D341Med (cell line): Measurements from ENCODE around the gene MDM4.

Source experiments
- DNase-seq: peaks from one replicate; pipeline ENCODE4 v3.0.0; 2012; ENCODE audit warnings: low spot score

Gene MDM4

DNA sequence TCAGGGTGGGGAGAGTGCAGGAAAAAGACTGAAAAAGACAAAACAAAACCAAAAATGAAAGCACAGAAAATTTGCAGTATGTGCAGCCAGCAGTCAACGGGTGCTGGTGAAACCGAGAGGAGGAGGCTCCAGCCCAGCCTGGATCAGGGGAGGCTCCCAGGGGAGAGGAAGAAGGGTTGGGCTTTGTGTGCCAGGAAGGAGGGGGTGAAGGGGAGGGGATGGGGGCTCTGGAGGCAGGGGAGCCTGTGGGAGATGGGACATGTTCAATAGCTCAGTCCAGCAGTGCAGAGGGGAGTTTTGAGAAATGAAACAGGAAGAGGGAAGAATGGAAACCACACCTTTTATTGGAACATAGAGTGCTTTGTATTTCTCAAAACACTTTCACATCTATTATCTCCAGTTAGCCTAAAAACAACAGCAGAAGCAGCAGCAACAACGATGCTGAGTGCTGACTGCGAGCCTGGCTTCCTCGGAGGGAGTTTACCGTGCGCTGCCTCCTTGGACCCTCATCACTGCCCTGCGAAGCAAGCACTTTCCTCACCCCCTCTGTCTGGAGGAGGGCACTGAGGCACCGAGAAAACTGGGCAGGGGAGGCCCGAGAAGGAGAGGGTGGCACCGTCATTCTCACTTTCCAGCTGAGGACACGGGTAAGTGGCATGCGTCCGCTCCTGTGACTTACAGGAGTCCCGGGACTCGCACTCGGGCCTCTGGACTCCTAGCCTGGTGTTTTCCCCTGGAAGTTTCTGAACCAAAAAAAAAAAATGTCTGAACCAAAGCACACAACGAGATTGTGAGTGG lies 62.9 kb downstream of the MDM4 start:
- DNase-seq, result peak; percentile 75

DNA sequence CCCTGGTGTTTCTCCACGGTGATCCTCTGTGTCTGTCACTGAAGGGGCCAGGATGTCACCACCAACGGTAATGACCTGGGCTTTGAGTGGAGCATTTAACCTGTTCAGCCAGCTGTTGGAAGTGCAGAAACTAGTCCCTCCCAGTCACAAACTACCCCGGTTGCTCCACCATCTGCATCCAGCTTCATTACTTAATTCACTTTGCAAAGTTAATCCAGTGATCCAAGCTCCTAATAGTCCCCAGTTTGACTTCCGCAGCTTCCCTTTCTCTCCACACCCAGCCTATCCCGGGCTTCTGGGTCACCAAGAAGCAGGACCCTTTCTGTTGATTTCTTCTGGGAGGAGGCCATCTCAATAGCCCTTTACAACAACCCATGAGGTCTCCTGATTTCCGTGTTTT lies 63.5 kb downstream of the MDM4 start:
- DNase-seq, result peak; percentile 52

DNA sequence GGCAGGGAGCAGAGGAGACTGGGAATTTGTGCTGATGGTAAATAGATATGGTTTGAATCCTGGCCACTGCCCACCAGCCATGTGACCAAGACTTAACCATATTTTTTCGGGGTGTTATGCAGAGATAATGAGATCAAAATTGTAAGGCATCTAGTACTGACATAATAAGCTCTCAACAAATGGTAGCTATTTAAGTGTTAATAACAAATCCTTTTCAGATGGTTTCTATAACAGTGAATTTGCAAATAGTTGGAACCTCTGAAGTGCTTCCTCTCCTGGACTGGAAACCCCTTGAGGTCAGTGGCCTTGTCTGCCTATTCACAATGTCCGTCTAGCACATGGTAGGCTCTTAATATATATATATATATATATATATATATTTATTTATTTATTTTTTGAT lies 64.7 kb downstream of the MDM4 start:
- DNase-seq, result no peak

DNA sequence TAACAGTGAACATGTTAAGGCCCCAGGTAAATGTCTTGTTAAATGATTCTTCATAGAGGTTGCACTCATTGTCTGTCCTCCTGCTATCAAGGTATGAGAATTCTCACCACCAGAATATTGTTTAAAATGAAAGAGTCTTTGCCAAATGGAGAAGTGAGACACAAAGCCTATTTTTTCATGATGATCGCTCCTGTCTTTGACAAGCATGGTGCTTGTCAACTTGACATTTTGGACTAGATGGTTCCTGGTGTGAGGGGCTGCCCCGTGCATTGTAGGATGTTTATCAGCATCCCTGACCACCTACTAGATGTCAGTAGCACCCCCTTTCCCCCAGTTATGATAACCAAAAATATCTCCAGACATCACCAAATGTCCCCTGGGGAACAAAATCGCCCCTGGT lies 65.6 kb downstream of the MDM4 start:
- no peak for DNase-seq

DNA sequence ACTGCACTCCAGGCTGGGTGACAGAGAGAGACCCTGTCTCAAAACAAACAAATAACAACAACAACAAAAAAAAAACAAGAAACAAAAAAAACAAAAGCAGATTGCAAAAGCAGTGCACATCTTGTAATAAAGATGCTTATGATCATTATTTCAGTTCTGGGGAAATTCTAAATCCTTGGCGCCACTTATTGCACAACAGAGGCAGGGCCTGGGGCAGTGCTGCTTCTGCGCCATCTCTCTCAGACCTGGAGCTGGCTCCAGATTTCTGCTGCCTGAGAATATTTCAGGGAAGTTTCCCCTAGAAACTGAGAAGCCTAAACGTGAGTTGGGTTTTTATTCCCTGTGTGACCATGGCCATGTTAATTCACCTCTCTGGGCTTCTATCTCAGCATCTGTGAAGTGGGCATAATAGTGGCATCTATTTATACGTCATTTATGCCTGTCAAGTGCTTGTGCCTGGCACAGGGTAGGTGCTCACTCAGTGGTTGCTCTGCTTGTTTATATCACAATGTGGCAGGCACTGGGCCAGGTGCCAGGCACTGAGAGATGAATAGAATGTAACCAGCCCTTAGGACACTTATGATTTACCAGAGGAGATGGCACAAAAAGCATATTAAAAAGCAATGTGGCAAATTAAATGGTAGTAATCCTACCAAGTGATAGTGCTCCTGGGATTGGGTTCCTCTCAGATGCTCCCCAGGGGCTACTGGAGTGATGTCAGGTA lies 67.9 kb downstream of the MDM4 start:
- no peak for DNase-seq

DNA sequence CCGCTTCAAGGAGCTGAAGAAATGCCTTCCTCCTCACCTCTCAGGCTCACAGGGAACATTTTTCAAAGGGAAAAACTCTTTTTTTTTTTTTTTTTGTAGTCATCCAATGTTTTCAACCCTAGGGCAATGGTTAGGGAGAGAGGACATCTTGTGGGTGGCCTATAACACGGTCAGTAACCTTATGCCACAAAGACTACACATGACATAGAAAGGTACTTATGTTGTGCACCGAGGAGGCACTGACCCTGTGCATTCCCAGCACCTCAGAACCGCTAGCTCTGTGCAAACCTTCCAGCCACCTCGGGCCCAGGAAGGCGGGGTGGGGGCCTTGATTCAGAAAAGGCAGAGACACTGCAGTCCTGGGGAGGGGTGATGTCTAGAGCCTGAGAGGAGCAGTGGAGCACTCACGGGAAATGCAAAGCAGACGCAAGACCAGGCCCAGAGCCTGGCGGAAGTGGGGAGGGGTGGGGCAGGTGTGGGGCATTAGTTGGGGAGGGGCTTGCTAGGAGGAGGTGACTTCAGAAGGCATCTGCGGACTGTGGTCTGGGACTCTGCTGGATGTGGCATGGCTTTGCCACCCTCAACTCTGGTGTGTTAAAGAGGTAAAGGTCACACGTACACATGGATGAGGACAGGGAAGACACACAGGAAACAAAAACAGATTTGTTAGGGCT lies 68.6 kb downstream of the MDM4 start:
- DNase-seq, result peak; percentile 20

DNA sequence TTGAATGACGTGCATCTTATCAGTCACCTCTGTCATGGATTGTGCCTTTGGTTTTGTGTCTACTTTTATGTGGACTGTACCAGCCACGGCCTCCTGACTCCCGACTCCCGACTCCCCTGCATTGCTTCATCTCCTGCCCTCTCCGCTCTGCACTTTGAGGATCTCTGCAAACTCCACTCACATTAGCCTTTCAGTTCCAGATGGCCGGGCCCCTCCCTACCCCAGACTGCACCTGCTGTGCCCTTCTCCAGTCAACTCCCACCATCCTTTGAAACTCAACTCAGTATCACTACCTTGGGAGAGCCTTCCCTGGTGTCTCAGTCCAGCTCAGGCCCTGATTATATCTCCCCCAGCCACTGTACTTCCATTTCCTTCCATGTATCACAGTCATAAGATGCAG lies 71.4 kb downstream of the MDM4 start:
- DNase-seq, result peak; percentile 18

DNA sequence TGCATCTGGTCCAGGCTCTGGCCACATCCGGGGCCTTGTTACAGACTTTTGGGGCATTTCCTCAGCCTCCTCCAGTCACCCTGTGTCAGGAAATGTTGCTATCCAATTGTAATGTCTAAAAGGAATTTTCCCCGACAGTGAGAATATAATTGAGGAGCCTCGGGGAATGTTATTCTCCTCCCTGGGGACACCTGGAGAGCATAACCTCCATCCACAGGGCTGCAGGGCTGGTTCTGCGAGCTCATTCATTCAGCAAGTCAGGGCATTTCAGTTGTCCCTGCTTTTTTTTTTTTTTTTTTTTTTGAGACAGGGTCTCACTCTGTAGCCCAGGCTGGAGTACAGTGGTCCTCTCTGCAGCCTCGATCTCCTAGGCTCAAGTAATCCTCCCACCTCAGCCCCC lies 72.6 kb downstream of the MDM4 start:
- DNase-seq, result no peak

DNA sequence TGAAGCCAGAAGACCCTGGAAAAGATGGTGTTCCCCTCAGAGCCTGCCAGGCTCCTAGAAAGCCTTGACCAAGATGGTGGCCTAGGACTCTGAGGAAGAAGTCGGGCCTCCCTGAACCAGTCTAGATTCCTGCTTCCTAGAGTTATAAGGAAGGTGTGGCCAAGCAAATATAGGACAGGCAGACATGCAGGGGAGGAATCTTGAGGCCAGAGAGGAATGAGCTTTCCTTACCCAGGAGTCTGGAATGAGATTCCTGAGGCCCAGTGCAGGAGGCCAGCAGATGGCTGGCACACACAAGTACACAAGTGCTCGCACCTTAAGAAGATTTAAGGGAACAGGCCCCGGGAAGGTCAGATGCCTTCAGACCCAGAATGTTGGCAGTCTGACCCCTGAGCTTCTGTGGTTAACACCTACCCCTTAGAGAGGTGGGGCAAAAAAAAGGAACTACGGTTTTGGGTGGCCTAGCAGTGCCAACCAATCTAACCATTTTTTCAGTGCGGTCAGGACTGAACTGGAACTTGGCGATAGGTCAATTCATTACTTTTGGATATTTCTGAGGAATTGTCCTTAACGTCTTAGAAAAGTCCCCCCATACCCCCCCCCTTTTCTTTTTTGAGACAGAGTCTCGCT lies 73.3 kb downstream of the MDM4 start:
- DNase-seq, result no peak

DNA sequence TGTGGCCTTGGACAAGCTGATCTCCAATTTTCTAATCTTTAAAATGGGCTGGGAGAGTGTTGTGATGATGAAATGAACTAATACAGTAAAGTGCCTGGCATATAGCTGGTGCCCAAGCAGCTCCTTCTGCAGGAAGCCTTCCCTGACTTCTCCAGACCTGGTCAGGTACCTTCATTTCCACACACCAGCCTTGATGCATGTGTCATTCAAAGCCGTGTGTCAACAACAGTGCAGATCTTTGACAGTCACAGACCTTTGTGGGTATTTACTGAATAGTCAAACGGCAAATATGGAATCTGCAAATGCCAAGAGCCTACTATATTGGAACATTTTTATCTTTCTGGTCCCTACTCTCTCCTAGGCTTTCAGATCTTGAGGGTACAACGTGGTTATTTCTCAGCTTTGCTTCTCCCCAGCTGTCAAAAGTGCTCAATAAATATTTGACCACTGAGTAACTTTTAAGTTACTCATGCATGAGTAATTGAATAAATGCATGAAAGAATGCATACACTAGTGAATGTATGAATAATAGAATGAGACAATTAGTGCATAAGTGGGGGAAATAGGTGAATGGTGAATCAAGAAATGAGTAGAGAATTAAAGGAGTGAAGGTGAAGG lies 75.4 kb downstream of the MDM4 start:
- DNase-seq, result no peak

DNA sequence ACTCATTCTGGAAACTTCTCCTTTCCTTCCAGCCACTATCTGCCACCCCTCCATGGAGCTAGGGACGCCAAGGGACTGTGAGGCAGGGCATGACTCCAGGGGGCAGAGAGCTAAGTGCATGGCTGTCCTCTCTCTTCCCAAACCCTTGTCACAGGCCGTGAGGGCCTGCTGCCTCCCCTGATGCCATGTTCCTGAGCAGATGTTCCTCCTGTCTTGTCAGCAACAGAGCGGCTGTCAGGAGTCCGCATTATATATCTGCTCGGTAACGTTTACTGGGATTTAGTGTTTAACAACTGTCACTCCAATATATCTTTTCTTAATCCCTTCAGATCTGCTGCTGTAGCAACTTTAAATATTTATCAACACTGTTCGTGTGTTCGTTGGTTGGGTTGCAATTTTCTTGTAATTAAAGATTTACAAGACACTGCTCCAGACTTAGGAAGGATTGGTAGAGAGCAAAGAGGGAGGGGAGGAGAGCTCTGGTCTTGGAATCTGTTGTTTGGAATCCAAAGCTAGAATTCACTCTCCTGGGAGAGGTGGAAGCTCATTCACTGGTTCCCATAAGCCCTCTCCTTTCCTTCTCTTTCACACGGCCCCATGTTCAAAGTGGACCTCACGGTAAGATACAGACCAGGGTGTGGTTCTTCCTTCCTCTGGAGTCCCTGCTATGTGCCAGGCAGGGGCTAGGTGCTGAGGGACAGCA lies 76.2 kb downstream of the MDM4 start:
- peak; percentile 78 for DNase-seq

DNA sequence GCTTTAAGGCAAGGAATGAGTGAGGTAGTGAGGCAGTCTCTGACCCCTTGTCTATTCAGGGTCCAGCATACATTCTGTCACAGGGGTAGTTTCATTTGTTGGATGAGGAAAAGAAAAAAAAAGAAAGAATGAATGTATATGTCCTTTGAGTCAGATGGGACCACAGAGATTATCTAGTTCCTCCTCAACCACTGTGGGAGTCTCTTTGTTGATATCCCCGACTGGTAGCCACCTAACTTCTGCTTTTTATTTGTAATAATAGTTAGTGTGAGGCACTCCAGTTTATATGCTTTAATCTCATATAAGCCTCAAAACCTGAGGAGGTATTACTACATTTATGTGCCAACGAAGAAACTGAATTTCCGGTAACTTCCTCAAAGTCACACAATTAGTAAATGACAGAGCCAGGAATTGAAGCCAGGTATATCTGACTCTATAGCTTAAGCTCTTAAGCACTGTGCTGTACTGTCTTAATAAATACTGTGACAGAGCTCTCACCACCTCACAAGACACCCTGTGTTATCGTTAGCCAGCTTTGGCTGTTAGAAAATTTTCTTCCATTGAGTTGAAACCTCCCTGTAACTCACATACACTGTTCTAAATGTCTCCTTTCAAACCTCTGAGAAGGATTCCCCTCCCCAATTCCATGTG lies 82.2 kb downstream of the MDM4 start:
- DNase-seq, result no peak

DNA sequence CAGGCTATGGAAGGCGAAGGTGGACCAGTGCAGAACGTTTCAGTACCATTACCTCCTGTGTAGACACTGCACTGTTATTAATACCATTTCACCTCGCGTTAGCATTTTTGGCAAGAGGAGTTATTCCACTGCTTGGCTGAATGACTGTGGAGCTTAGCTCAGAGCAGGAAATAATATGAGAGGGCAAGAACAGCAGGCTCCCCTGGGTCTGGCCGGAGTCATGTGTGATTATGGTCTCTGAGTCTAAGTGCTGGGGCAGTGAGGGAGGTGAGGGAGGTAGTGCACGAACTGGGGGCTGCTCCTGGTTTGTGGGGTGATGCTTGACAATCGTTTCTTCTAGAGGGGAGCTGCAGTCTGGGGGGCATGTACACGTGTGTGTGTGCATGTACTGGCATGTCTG lies 82.9 kb downstream of the MDM4 start:
- DNase-seq, result peak; percentile 21

DNA sequence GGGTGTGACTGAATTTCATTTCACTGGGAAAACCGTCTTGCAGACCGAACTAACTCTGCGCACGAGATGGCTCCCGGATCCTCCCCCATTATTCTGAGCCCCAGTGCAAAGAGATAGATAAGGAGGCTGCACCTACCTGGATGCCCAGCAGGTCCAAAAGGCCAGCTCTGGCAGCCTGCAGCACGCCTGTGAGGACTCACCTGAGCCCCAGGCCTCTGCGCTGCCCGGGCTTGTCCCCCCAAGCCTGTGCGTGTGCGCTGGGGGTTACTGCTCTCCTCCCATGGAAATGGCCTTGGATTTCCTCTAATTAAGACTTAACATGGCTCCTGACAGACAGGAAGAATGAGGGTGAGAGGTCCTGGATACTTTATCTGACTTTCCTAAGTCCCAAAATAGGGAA lies 83.4 kb downstream of the MDM4 start:
- DNase-seq, result peak; percentile 20

DNA sequence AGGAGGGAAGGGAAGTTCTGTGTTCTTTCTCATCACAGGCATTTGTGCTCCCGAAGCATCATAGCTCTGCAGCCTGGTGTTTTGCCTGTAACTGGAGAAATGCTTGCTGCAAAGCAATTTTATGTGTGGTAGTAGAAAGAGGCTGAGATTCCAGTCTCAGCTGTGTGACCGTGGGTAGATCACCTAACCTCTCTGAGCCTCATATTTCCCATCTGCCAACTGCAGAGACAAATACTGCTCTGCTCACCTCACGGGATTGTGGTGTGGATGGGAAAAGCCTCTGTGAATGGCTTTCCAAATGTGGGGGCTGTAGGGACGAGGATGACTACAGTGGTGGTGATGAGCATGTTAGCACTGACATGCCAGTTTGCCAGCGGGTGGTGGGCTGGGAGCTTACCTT lies 84.0 kb downstream of the MDM4 start:
- DNase-seq, result peak; percentile 21

DNA sequence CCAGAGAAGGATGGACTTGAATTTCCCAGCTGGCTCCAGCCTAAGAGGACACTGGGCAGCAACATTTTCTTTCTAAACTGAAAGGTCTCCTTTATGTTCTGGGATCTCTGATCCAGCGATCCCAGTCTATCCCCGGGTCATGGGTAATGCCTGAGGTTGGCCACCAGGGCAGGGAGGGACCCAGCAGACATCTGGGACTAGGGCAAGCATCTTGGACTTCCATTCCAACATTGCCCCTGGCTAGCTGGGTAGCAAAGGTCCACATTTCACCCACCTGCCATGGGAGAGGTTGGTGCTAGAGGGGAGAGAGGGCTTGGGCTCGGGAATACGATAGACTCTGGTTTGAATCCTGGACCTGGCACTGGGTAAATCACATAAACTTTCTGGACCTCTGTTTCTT lies 84.8 kb downstream of the MDM4 start:
- peak; percentile 56 for DNase-seq

DNA sequence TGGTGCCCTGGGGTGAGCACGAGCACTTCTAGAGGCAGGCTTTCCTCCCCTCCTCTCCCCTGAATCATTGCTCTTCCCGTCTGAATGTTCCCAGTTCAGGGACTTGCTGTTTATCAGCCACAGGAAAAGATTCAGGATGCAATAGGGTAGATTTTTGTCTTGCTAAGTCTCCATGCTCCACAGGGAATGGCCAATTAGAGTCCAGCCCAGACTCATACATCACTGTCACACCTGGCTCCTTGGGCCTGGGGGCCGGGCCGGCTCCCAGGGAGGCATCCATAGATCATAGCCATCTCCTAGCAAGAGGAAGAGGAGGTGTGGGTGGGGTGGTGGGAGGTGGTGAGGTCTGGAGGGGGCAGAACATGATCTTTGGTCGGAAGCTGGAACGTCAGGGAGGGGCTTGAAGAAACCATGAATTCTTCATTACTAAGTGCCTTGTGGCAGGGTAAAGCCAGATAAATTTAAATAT lies 85.9 kb downstream of the MDM4 start:
- DNase-seq, result peak; percentile 33

DNA sequence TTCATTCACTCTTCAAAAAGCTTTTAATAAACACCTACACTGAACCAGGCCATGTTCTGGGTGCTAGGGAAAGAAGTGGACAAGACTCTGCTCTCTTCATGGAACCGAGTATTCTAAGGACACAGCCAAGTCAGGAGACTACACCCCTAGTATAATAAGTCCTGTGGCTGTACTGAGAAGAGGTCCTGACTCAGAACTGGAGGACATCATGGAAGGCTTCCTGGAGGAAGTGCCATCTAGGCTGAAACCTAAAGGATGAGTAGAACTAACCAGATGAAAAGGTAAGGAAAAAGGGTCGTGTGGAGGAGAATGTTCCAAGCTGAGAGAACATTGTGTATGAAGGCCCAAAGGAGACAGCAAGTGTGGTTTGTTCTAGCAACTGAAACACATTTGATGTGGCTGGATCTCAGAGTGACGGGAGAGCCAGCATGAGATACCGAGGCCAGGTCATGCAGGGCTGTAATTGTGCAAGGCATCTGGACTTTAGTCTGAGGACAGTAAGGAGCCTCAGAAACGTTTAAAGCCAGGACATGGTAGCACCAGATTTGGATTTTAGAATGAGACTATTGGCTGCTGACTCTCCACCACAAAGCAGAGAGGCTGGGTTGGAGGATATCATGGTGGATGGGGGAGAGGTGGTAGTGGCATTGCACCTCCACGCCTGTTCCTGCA lies 86.8 kb downstream of the MDM4 start:
- DNase-seq, result no peak

DNA sequence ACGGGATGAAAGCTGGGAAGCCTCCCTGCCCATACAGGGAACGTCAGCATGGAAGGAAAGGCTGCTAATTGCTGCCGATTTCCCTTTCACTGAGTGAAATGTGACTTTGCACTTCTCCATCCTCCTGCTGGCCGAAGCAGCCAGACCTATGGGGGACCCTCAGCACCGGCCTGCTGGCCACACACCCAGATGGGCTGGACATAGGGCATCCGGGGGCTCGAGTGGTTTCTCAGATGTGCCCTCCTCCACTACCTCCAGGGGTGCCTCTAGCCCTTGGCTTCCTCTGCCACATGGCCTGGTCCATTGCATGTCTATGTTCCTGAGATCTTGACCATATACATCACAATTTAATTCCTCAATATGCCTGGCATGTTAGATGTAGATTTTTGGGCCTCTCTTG lies 89.6 kb downstream of the MDM4 start:
- DNase-seq, result no peak
